Fibroblast of peridontal ligament (primary cell): ENCODE data around the gene CHD9.
A peak's percentile ranks its signal among the peaks of the same experiment; 100 is the strongest.
"Not testable (repeated sequence)": the region's sequence is repeated elsewhere in the genome, so short reads cannot be mapped to it uniquely, and the experiment has no call there.

ENCODE experiments used
- DNase-seq: peaks from one replicate; pipeline ENCODE4 v3.0.0-alpha.2; 2010; ENCODE audit errors: extremely low read depth

CHD9 gene

GRCh38 chr16:53131363-53132071 lies 76.7 kb downstream of the CHD9 start:
- peak; percentile 24 for DNase-seq

- DNase-seq, result peak; percentile 45
These were observed 77.6 kb downstream of the CHD9 start for GRCh38 chr16:53132406-53132805.

- DNase-seq, result no peak
These were observed 80.5 kb downstream of the CHD9 start for GRCh38 chr16:53135329-53135728.

- no peak for DNase-seq
These were observed 88.2 kb downstream of the CHD9 start for GRCh38 chr16:53142823-53143568.

GRCh38 chr16:53147500-53148065 lies 92.8 kb downstream of the CHD9 start:
- DNase-seq, result no peak

- DNase-seq, result no peak
These were observed 96.0 kb downstream of the CHD9 start for GRCh38 chr16:53150769-53151168.

GRCh38 chr16:53152329-53152728 lies 97.5 kb downstream of the CHD9 start:
- no peak for DNase-seq

GRCh38 chr16:53153130-53153529 lies 98.3 kb downstream of the CHD9 start:
- DNase-seq, result no peak

- no peak for DNase-seq
These were observed 99.7 kb downstream of the CHD9 start for GRCh38 chr16:53154513-53154912.

- peak; percentile 70 for DNase-seq
These were observed 101.7 kb downstream of the CHD9 start for GRCh38 chr16:53156516-53156915.

GRCh38 chr16:53159781-53160436 lies 105.1 kb downstream of the CHD9 start:
- DNase-seq, result peak; percentile 78

- no peak for DNase-seq
These were observed 111.3 kb downstream of the CHD9 start for GRCh38 chr16:53166099-53166498.

GRCh38 chr16:53168744-53169143 lies 114.0 kb downstream of the CHD9 start:
- no peak for DNase-seq

- no peak for DNase-seq
These were observed 117.7 kb downstream of the CHD9 start for GRCh38 chr16:53172517-53172916.

- no peak for DNase-seq
These were observed 120.3 kb downstream of the CHD9 start for GRCh38 chr16:53175118-53175517.

- no peak for DNase-seq
These were observed 121.6 kb downstream of the CHD9 start for GRCh38 chr16:53176434-53176833.

GRCh38 chr16:53183442-53183841 lies 128.7 kb downstream of the CHD9 start:
- no peak for DNase-seq

- not testable (repeated sequence) for DNase-seq
These were observed 130.9 kb downstream of the CHD9 start for GRCh38 chr16:53185741-53186140.

- DNase-seq, result no peak
These were observed 133.0 kb downstream of the CHD9 start for GRCh38 chr16:53187775-53188174.

GRCh38 chr16:53191413-53191812 lies 136.6 kb downstream of the CHD9 start:
- no peak for DNase-seq

- DNase-seq, result no peak
These were observed 144.1 kb downstream of the CHD9 start for GRCh38 chr16:53198933-53199332.

GRCh38 chr16:53201900-53202299 lies 147.1 kb downstream of the CHD9 start:
- no peak for DNase-seq
